ENCODE measurements around the gene AGO3.

DNA sequence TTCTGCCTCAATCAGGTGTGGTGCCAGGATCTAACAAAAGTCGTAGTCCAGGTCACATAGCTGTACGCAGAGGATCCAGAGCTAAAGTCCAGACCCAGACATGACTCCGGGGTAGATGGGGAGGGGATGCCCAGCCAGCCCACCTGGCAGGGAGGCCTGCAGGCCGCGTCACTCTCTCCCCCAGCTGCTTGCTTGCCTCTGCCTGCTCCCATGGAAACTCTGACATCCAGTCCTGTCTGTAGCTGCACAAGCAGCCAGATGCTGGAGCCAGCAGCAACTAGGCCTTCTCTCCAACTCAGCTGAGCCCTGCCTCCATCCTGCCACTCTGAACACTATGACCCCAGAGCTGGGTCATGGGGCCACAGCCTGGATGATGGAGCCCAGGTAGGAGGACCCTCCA, 186.0 kb downstream of the AGO3 start:
- TF ChIP-seq, protein P1, sequence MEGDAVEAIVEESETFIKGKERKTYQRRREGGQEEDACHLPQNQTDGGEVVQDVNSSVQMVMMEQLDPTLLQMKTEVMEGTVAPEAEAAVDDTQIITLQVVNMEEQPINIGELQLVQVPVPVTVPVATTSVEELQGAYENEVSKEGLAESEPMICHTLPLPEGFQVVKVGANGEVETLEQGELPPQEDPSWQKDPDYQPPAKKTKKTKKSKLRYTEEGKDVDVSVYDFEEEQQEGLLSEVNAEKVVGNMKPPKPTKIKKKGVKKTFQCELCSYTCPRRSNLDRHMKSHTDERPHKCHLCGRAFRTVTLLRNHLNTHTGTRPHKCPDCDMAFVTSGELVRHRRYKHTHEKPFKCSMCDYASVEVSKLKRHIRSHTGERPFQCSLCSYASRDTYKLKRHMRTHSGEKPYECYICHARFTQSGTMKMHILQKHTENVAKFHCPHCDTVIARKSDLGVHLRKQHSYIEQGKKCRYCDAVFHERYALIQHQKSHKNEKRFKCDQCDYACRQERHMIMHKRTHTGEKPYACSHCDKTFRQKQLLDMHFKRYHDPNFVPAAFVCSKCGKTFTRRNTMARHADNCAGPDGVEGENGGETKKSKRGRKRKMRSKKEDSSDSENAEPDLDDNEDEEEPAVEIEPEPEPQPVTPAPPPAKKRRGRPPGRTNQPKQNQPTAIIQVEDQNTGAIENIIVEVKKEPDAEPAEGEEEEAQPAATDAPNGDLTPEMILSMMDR (IDR thresholded peaks at IDR 0.05; ENCODE audit: insufficient read depth, low read depth, low read length): no peak
- TF ChIP-seq EZH2 (IDR thresholded peaks at IDR 0.05; ENCODE audit: insufficient read depth, low read length): no peak

All from astrocyte (in vitro differentiated cells and primary cell).